ENCODE results near the gene MECP2. TPM values are rescaled to one million over a fixed set of nuclear protein-coding genes. Genes with fewer than 3 reads are reported as not detected.

Gene MECP2
- total RNA-seq, 2 experiments from 2014 or later: 31.2 to 48.6 TPM

DNA sequence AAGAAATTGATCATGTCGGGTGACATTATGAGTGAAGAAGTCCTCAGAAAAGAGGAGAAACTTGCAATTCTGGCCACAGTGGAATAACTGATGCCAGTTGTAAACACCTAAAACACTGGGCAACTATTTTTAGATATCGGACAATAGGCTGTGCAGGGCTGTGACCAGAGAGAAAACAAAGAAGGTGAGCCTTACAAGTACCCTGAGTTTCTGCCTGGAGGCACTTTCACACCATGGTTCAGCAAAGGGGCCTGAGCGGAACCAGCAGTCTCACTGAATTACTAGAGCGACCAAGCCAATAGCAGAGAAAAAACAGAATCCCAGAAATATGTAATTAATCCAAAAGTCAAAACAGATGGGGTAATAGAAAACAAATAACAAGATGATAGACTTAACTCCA lies 89.0 kb downstream of the MECP2 start:
- Histone ChIP-seq H3K4me1 (ENCODE audit: insufficient read depth, low read length, poor library complexity, severe bottlenecking) (peaks cover 23% of the 10 kb centered on the region), H3K36me3 (ENCODE audit: insufficient read depth, low read length) (peaks cover 36% of the 10 kb centered on the region), H3K27ac (ENCODE audit: low read depth, low read length, poor library complexity, severe bottlenecking) (peak overlapping the region; percentile 11), H3K9me2 (ENCODE audit: insufficient read depth, low read length) (no peaks in the 10 kb centered on the region), H2AFZ (ENCODE audit: low read length) (no peak overlapping the region), H3K4me3 (ENCODE audit: low read depth, low read length, poor library complexity, severe bottlenecking) (no peak overlapping the region), H3K4me2 (ENCODE audit: low read length) (peak overlapping the region; percentile 39), H3K9me3 (ENCODE audit: low read length) (no peaks in the 10 kb centered on the region), H3K79me2 (ENCODE audit: insufficient read depth, low read depth, low read length) (no peaks in the 10 kb centered on the region), H4K20me1 (ENCODE audit: insufficient read depth, low read length) (no peaks in the 10 kb centered on the region)
- ChIA-PET CTCF (ENCODE audit: unreplicated experiment) (no interaction called here), POLR2A (interaction anchor here (0.7 kb wide), 1 partner anchor 9 kb away, joined by 9 read pairs; no protein-coding TSS in a partner anchor)
- no peak for TF ChIP-seq EZH2phosphoT487 (IDR thresholded peaks at IDR 0.05; ENCODE audit: borderline replicate concordance, low read depth, low read length)
- TF ChIP-seq, protein P1, sequence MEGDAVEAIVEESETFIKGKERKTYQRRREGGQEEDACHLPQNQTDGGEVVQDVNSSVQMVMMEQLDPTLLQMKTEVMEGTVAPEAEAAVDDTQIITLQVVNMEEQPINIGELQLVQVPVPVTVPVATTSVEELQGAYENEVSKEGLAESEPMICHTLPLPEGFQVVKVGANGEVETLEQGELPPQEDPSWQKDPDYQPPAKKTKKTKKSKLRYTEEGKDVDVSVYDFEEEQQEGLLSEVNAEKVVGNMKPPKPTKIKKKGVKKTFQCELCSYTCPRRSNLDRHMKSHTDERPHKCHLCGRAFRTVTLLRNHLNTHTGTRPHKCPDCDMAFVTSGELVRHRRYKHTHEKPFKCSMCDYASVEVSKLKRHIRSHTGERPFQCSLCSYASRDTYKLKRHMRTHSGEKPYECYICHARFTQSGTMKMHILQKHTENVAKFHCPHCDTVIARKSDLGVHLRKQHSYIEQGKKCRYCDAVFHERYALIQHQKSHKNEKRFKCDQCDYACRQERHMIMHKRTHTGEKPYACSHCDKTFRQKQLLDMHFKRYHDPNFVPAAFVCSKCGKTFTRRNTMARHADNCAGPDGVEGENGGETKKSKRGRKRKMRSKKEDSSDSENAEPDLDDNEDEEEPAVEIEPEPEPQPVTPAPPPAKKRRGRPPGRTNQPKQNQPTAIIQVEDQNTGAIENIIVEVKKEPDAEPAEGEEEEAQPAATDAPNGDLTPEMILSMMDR (conservative IDR thresholded peaks at IDR 0.05; ENCODE audit: low read length): no peak
- intact Hi-C loops (cut with micrococcal nuclease; ENCODE audit: unreplicated experiment): no loop called here
- no TSS peak for BruUV-seq (replicated peaks)
- DNase-seq (ENCODE audit: low spot score): no peak

DNA sequence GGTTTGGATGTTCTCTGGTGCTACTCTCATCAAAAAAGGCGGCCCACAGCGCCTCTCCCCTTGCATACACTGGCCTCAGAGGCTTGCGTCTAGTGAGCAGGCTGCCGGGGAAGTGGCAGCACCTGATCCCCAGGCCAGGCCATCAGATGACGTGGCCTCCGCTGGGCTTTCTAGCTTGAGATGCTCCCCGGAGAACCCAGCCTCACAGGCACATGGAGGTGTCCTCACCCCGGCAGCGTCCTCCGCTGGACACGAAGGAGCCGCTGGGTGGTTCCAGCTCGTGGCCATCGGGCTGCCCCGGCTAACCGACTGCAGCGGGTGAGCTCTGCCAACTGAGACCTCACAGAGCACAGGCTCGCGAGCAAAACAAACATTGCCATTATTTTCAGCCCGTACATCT lies 90.6 kb downstream of the MECP2 start:
- Histone ChIP-seq H3K4me1 (ENCODE audit: insufficient read depth, low read length, poor library complexity, severe bottlenecking) (peaks cover 29% of the 10 kb centered on the region), H3K4me2 (ENCODE audit: low read length) (no peak overlapping the region), H3K9me3 (ENCODE audit: low read length) (no peaks in the 10 kb centered on the region), H3K79me2 (ENCODE audit: insufficient read depth, low read depth, low read length) (no peaks in the 10 kb centered on the region), H3K36me3 (ENCODE audit: insufficient read depth, low read length) (peaks cover 21% of the 10 kb centered on the region), H2AFZ (ENCODE audit: low read length) (no peak overlapping the region), H3K4me3 (ENCODE audit: low read depth, low read length, poor library complexity, severe bottlenecking) (no peak overlapping the region), H3K9me2 (ENCODE audit: insufficient read depth, low read length) (no peaks in the 10 kb centered on the region), H4K20me1 (ENCODE audit: insufficient read depth, low read length) (no peaks in the 10 kb centered on the region), H3K27ac (ENCODE audit: low read depth, low read length, poor library complexity, severe bottlenecking) (no peak overlapping the region)
- CTCF ChIA-PET (ENCODE audit: unreplicated experiment): no interaction called here
- no TSS peak for BruUV-seq (replicated peaks)
- no peak for DNase-seq (ENCODE audit: low spot score)
- POLR2A ChIA-PET: no interaction called here
- TF ChIP-seq EZH2phosphoT487 (IDR thresholded peaks at IDR 0.05; ENCODE audit: borderline replicate concordance, low read depth, low read length): no peak
- TF ChIP-seq, protein P1 (conservative IDR thresholded peaks at IDR 0.05; ENCODE audit: low read length): no peak
- intact Hi-C loops (cut with micrococcal nuclease; ENCODE audit: unreplicated experiment): no loop called here

DNA sequence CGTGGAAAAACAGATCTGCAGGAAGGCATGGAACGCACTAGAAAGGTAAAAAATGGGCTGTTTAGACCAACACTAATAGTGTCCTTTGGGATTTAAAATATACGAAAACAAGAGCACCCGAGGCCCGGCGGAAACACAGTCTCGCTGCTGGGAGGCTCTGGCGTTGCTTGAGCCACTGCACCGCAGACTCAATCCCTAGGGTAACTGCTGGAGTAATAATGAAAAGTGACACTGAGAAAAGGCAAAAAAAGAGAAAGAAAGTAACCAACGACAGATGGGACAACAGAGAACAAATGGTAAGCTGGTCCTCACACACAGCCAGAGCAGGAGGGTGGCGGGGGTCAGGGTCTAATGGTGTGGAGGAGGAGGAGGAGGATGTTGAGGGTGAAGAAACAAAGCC lies 93.2 kb downstream of the MECP2 start:
- POLR2A ChIA-PET: no interaction called here
- H3K27ac ChIP-seq (ENCODE audit: low read depth, low read length, poor library complexity, severe bottlenecking): no peak overlapping the region
- no peaks in the 10 kb centered on the region for H4K20me1 ChIP-seq (ENCODE audit: insufficient read depth, low read length)
- H3K9me2 ChIP-seq (ENCODE audit: insufficient read depth, low read length): no peaks in the 10 kb centered on the region
- DNase-seq (ENCODE audit: low spot score): no peak
- no peak overlapping the region for H3K4me3 ChIP-seq (ENCODE audit: low read depth, low read length, poor library complexity, severe bottlenecking)
- H3K36me3 ChIP-seq (ENCODE audit: insufficient read depth, low read length): no peaks in the 10 kb centered on the region
- no peaks in the 10 kb centered on the region for H3K79me2 ChIP-seq (ENCODE audit: insufficient read depth, low read depth, low read length)
- no peaks in the 10 kb centered on the region for H3K9me3 ChIP-seq (ENCODE audit: low read length)
- peaks cover 31% of the 10 kb centered on the region for H3K4me1 ChIP-seq (ENCODE audit: insufficient read depth, low read length, poor library complexity, severe bottlenecking)
- no peak overlapping the region; the same call in none of the 2 replicates for H3K4me2 ChIP-seq (ENCODE audit: low read length)
- CTCF ChIA-PET (ENCODE audit: unreplicated experiment): no interaction called here
- BruUV-seq (replicated peaks): no TSS peak
- intact Hi-C loops (cut with micrococcal nuclease; ENCODE audit: unreplicated experiment): no loop called here
- no peak for TF ChIP-seq EZH2phosphoT487 (IDR thresholded peaks at IDR 0.05; ENCODE audit: borderline replicate concordance, low read depth, low read length)
- TF ChIP-seq, protein P1 (conservative IDR thresholded peaks at IDR 0.05; ENCODE audit: low read length): no peak
- H2AFZ ChIP-seq (ENCODE audit: low read length): no peak overlapping the region
